ENCODE data around the gene SLC34A2.

GRCh38 chr4:25677943-25678342 lies 22.3 kb downstream of the SLC34A2 start:
- no peak for TF ChIP-seq CTCF (IDR thresholded peaks at IDR 0.05; ENCODE audit: poor library complexity, severe bottlenecking)
- TF ChIP-seq MXI1 (conservative IDR thresholded peaks at IDR 0.05; ENCODE audit: poor library complexity, severe bottlenecking): no peak
- no peak for TF ChIP-seq POLR2AphosphoS5 (IDR thresholded peaks at IDR 0.05)
- no peak for TF ChIP-seq EZH2 (IDR thresholded peaks at IDR 0.05; ENCODE audit: borderline replicate concordance, insufficient read depth, low read length, poor library complexity, severe bottlenecking)
- TF ChIP-seq RAD21 (conservative IDR thresholded peaks at IDR 0.05): no peak
- TF ChIP-seq EP300 (conservative IDR thresholded peaks at IDR 0.05; ENCODE audit: poor library complexity, severe bottlenecking): no peak
- TF ChIP-seq TAF1 (IDR thresholded peaks at IDR 0.05; ENCODE audit: low read depth): no peak
- no peak for TF ChIP-seq SMC3 (conservative IDR thresholded peaks at IDR 0.05; ENCODE audit: poor library complexity)
